Neural progenitor cell (in vitro differentiated cells): ENCODE measurements around the gene NCKAP5L.

Experiments used
- EZH2 ChIP-seq: fragments of 200-600 bp; sonication (generic); IDR thresholded peaks from 2 replicates; pipeline ENCODE4 v1.6.1; 2017; ENCODE audit warnings: antibody characterized with exemption, mild to moderate bottlenecking, moderate library complexity
- TF ChIP-seq, protein P1 (sequence below): fragments of 200-600 bp; sonication (generic); IDR thresholded peaks from 2 replicates; pipeline ENCODE4 v1.5.1; 2017; ENCODE audit warnings: antibody characterized with exemption, mild to moderate bottlenecking

DNA sequence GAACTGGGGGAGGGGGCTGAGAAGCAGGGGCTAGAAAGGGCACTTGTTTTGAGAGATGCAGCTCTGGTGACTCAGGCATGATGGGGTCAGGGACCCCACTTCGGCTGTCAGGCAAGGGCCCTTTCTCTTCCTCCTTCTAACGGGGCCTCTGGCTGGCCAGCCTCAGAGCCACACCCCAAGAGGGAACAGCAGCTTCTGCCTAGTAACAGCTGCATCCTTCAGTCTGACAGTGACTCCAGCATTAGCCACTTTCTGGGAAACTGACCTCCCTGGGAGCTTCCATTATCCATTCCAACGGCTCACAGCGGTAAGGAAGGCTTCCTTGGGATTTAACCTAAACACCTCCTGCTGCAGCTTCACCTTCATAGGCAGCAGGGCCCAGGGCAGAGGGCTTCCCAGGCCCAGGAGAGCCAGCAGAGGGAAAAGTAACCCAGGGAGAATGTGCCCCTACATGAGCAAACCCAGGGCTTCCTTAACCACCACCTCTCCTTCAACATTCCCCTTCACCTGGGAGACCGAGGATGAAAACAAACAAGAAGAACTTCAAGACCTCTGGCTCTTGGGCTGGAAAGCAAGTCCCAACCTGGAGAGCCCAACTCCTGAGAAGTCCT is 2.7 kb downstream of the NCKAP5L start:
- TF ChIP-seq, protein P1, sequence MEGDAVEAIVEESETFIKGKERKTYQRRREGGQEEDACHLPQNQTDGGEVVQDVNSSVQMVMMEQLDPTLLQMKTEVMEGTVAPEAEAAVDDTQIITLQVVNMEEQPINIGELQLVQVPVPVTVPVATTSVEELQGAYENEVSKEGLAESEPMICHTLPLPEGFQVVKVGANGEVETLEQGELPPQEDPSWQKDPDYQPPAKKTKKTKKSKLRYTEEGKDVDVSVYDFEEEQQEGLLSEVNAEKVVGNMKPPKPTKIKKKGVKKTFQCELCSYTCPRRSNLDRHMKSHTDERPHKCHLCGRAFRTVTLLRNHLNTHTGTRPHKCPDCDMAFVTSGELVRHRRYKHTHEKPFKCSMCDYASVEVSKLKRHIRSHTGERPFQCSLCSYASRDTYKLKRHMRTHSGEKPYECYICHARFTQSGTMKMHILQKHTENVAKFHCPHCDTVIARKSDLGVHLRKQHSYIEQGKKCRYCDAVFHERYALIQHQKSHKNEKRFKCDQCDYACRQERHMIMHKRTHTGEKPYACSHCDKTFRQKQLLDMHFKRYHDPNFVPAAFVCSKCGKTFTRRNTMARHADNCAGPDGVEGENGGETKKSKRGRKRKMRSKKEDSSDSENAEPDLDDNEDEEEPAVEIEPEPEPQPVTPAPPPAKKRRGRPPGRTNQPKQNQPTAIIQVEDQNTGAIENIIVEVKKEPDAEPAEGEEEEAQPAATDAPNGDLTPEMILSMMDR: no peak
- no peak for TF ChIP-seq EZH2
